Midbrain (tissue), 1 donor: ENCODE results near the gene LTA4H.
"Not testable (repeated sequence)": the region's sequence is repeated elsewhere in the genome, so short reads cannot be mapped to it uniquely, and the experiment has no call there.

Experiments
- DNase-seq: peaks from one replicate; lab custom pipeline; 2025; lab: John Stamatoyannopoulos, UW

The LTA4H gene

GRCh38 chr12:95990136-95990535 lies 45.3 kb downstream of the LTA4H start:
- no peak for DNase-seq

- DNase-seq = no peak
Measured at GRCh38 chr12:95989504-95990123, 45.8 kb downstream of the LTA4H start.

- DNase-seq = no peak
Measured at GRCh38 chr12:95988506-95989275, 46.7 kb downstream of the LTA4H start.

GRCh38 chr12:95986635-95987570 lies 48.5 kb downstream of the LTA4H start:
- no peak for DNase-seq

GRCh38 chr12:95984682-95985081 lies 50.7 kb downstream of the LTA4H start:
- no peak for DNase-seq

GRCh38 chr12:95982602-95983001 lies 52.8 kb downstream of the LTA4H start:
- DNase-seq = no peak

- DNase-seq = no peak
Measured at GRCh38 chr12:95980437-95980836, 55.0 kb downstream of the LTA4H start.

- no peak for DNase-seq
Measured at GRCh38 chr12:95978774-95979173, 56.6 kb downstream of the LTA4H start.

- DNase-seq = no peak
Measured at GRCh38 chr12:95978351-95978750, 57.0 kb downstream of the LTA4H start.

- DNase-seq = no peak
Measured at GRCh38 chr12:95977764-95978305, 57.6 kb downstream of the LTA4H start.

- DNase-seq = no peak
Measured at GRCh38 chr12:95976416-95976832, 59.0 kb downstream of the LTA4H start.

- DNase-seq = no peak
Measured at GRCh38 chr12:95975491-95975890, 59.9 kb downstream of the LTA4H start.

- no peak for DNase-seq
Measured at GRCh38 chr12:95974358-95974757, 61.0 kb downstream of the LTA4H start.

GRCh38 chr12:95972832-95973456 lies 62.4 kb downstream of the LTA4H start:
- DNase-seq = no peak

- no peak for DNase-seq
Measured at GRCh38 chr12:95970905-95971304, 64.5 kb downstream of the LTA4H start.

- DNase-seq = not testable (repeated sequence)
Measured at GRCh38 chr12:95969116-95969515, 66.3 kb downstream of the LTA4H start.

GRCh38 chr12:95967301-95967700 lies 68.1 kb downstream of the LTA4H start:
- no peak for DNase-seq

- DNase-seq = no peak
Measured at GRCh38 chr12:95966287-95966870, 69.0 kb downstream of the LTA4H start.

- DNase-seq = no peak
Measured at GRCh38 chr12:95963096-95963495, 72.3 kb downstream of the LTA4H start.

GRCh38 chr12:95962222-95962621 lies 73.2 kb downstream of the LTA4H start:
- DNase-seq = no peak

GRCh38 chr12:95960241-95960640 lies 75.1 kb downstream of the LTA4H start:
- DNase-seq = no peak
